ENCODE measurements around the gene HIC1.

HIC1 gene

GRCh38 chr17:2025622-2026309 lies 29.1 kb upstream of the HIC1 start:
- TF ChIP-seq SNAI2 (CRISPR knock-in tag; IDR thresholded peaks at IDR 0.05) (no peak), TCF4 (CRISPR knock-in tag; IDR thresholded peaks at IDR 0.05; ENCODE audit: borderline replicate concordance) (no peak), TSHZ2 (CRISPR knock-in tag; IDR thresholded peaks at IDR 0.05) (no peak), CSRNP3 (CRISPR knock-in tag; IDR thresholded peaks at IDR 0.05) (no peak), BACH2 (CRISPR knock-in tag; IDR thresholded peaks at IDR 0.05; ENCODE audit: borderline replicate concordance) (no peak), ZFP3 (CRISPR knock-in tag; IDR thresholded peaks at IDR 0.05) (no peak), ZNF8 (CRISPR knock-in tag; IDR thresholded peaks at IDR 0.05) (no peak), PPARA (CRISPR knock-in tag; IDR thresholded peaks at IDR 0.05; ENCODE audit: borderline replicate concordance) (no peak), ZNF70 (CRISPR knock-in tag; IDR thresholded peaks at IDR 0.05) (no peak), GLIS3 (CRISPR knock-in tag; IDR thresholded peaks at IDR 0.05) (no peak), ZC3H10 (CRISPR knock-in tag; IDR thresholded peaks at IDR 0.05) (no peak), CSDC2 (CRISPR knock-in tag; IDR thresholded peaks at IDR 0.05) (no peak), ISL1 (CRISPR knock-in tag; IDR thresholded peaks at IDR 0.05) (no peak), RARB (CRISPR knock-in tag; IDR thresholded peaks at IDR 0.05) (no peak), ZFP30 (CRISPR knock-in tag; IDR thresholded peaks at IDR 0.05) (no peak)
- peak; percentile 60 for ATAC-seq

GRCh38 chr17:2027528-2028233 lies 27.2 kb upstream of the HIC1 start:
- ATAC-seq, result no peak
- TF ChIP-seq ESRRG (CRISPR knock-in tag; IDR thresholded peaks at IDR 0.05) (no peak), TOX (CRISPR knock-in tag; IDR thresholded peaks at IDR 0.05; ENCODE audit: borderline replicate concordance) (no peak), CSDC2 (CRISPR knock-in tag; IDR thresholded peaks at IDR 0.05) (no peak), ZNF70 (CRISPR knock-in tag; IDR thresholded peaks at IDR 0.05) (no peak)

- TF ChIP-seq ZNF565 (CRISPR knock-in tag; conservative IDR thresholded peaks at IDR 0.05; ENCODE audit: low read depth) (no peak), ESRRG (CRISPR knock-in tag; IDR thresholded peaks at IDR 0.05) (no peak), ARNTL (CRISPR knock-in tag; IDR thresholded peaks at IDR 0.05; ENCODE audit: borderline replicate concordance, low read depth) (no peak), OSR1 (CRISPR knock-in tag; IDR thresholded peaks at IDR 0.05) (no peak), CREB5 (CRISPR knock-in tag; IDR thresholded peaks at IDR 0.05; ENCODE audit: low read depth) (no peak), TCF4 (CRISPR knock-in tag; IDR thresholded peaks at IDR 0.05; ENCODE audit: borderline replicate concordance) (no peak), BACH2 (CRISPR knock-in tag; IDR thresholded peaks at IDR 0.05; ENCODE audit: borderline replicate concordance) (no peak), SNAI2 (CRISPR knock-in tag; IDR thresholded peaks at IDR 0.05) (no peak), ZFP30 (CRISPR knock-in tag; IDR thresholded peaks at IDR 0.05) (no peak), CSDC2 (CRISPR knock-in tag; IDR thresholded peaks at IDR 0.05) (no peak), ZNF8 (CRISPR knock-in tag; IDR thresholded peaks at IDR 0.05) (no peak), PATZ1 (CRISPR knock-in tag; IDR thresholded peaks at IDR 0.05; ENCODE audit: borderline replicate concordance) (no peak), RARB (CRISPR knock-in tag; IDR thresholded peaks at IDR 0.05) (no peak), ISL1 (CRISPR knock-in tag; IDR thresholded peaks at IDR 0.05) (no peak), TSHZ2 (CRISPR knock-in tag; IDR thresholded peaks at IDR 0.05) (no peak)
- ATAC-seq, result no peak
Measured at GRCh38 chr17:2028234-2028614, 26.7 kb upstream of the HIC1 start.
